ENCODE measurements around the gene MINDY3.

DNA sequence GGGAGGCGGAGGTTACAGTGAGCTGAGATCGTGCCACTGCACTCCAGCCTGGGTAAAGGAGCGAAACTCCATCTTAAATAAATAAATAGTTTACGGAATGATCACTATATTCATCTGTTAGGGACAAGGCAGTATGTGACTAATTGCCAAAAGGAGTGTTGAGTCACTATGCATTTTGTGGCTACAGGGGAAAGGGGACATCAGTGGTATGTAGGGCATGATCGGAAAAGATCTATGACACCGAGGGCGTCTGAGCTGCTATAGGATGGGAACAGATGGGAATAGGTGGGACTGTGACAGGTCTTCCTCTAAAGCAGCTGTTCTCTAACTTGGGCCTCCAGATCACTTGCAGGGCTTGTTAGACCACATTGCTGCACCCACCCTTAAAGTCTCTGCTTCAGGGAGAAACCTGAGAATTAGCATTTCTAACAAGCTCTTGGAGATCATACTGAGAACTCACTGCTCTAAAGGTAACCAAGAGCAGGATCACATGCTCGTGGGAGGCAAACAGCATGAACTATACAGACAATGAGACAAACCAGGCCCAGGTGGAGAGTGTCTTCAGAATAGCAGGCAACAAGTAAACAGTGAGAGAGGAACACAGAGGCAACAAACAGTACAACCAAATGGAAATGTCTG lies 75.5 kb downstream of the MINDY3 start:
- no peak for TF ChIP-seq POLR2AphosphoS5 (IDR thresholded peaks at IDR 0.05)
- TF ChIP-seq, protein P1, sequence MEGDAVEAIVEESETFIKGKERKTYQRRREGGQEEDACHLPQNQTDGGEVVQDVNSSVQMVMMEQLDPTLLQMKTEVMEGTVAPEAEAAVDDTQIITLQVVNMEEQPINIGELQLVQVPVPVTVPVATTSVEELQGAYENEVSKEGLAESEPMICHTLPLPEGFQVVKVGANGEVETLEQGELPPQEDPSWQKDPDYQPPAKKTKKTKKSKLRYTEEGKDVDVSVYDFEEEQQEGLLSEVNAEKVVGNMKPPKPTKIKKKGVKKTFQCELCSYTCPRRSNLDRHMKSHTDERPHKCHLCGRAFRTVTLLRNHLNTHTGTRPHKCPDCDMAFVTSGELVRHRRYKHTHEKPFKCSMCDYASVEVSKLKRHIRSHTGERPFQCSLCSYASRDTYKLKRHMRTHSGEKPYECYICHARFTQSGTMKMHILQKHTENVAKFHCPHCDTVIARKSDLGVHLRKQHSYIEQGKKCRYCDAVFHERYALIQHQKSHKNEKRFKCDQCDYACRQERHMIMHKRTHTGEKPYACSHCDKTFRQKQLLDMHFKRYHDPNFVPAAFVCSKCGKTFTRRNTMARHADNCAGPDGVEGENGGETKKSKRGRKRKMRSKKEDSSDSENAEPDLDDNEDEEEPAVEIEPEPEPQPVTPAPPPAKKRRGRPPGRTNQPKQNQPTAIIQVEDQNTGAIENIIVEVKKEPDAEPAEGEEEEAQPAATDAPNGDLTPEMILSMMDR (IDR thresholded peaks at IDR 0.05 in 8 of 11, conservative IDR thresholded peaks at IDR 0.05 in 3 of 11): no peak

All from spleen (tissue), 7 donors.